Loucy (cell line): ENCODE measurements around the gene GNAL.

Source experiments
- H2AFZ ChIP-seq: fragments of 200-600 bp; sonication (generic); 2 replicates; pipeline ENCODE4 v1.6.0; 2016; ENCODE audit warnings: antibody characterized with exemption, mild to moderate bottlenecking, low read length, moderate library complexity
- H3F3A ChIP-seq: fragments of 200-600 bp; 2 replicates; pipeline ENCODE4 v1.6.0; 2016; ENCODE audit warnings: antibody characterized with exemption, low read depth, mild to moderate bottlenecking
- H3K27me3 ChIP-seq: fragments of 200-600 bp; sonication (generic); 2 replicates; pipeline ENCODE4 v1.6.1; 2014; ENCODE audit warnings: low read length, mild to moderate bottlenecking; ENCODE audit not compliant: insufficient read depth, poor library complexity, severe bottlenecking
- H3K36me3 ChIP-seq: fragments of 200-600 bp; sonication (generic); 2 replicates; pipeline ENCODE4 v1.6.1; 2016; ENCODE audit warnings: low read length; ENCODE audit not compliant: insufficient read depth
- H3K4me1 ChIP-seq: fragments of 200-600 bp; sonication (generic); 2 replicates; pipeline ENCODE4 v1.5.1; 2014; ENCODE audit warnings: low read length, mild to moderate bottlenecking; ENCODE audit not compliant: insufficient read depth, poor library complexity, severe bottlenecking
- H3K4me2 ChIP-seq: fragments of 200-600 bp; sonication (generic); 2 replicates; pipeline ENCODE4 v1.6.0; 2014; ENCODE audit warnings: antibody characterized with exemption, low read length, low read depth, mild to moderate bottlenecking; ENCODE audit not compliant: poor library complexity, severe bottlenecking
- H3K4me3 ChIP-seq: fragments of 200-600 bp; sonication (generic); 2 replicates; pipeline ENCODE4 v1.5.1; 2014; ENCODE audit warnings: low read length, mild to moderate bottlenecking, mixed read lengths; ENCODE audit not compliant: poor library complexity, severe bottlenecking
- H3K79me2 ChIP-seq: fragments of 200-600 bp; sonication (generic); 2 replicates; pipeline ENCODE4 v1.6.1; 2014; ENCODE audit warnings: low read length; ENCODE audit not compliant: insufficient read depth
- H3K9ac ChIP-seq: fragments of 200-600 bp; sonication (generic); 2 replicates; pipeline ENCODE4 v1.6.0; 2014; ENCODE audit warnings: mild to moderate bottlenecking, low read depth, low read length, moderate library complexity; ENCODE audit not compliant: poor library complexity, severe bottlenecking
- H3K9me2 ChIP-seq: fragments of 200-600 bp; sonication (generic); replicated peaks from 2 replicates; pipeline ENCODE4 v1.6.1; 2016; ENCODE audit warnings: low read depth, low read length, mixed read lengths
- H3K9me3 ChIP-seq: fragments of 200-600 bp; sonication (generic); 2 replicates; pipeline ENCODE4 v1.6.1; 2014; ENCODE audit warnings: mild to moderate bottlenecking, antibody characterized with exemption, low read length, low read depth; ENCODE audit not compliant: insufficient read depth
- H4K20me1 ChIP-seq: fragments of 200-600 bp; sonication (generic); 2 replicates; pipeline ENCODE4 v1.6.0; 2014; ENCODE audit warnings: antibody characterized with exemption, low read length, mild to moderate bottlenecking; ENCODE audit not compliant: insufficient read depth, poor library complexity, severe bottlenecking
- EZH2phosphoT487 ChIP-seq: fragments of 200-600 bp; IDR thresholded peaks from 2 replicates; pipeline ENCODE4 v1.6.1; 2018; ENCODE audit warnings: antibody characterized with exemption, mild to moderate bottlenecking, moderate library complexity, borderline replicate concordance
- TF ChIP-seq, protein P1 (sequence below): fragments of 200-600 bp; sonication (generic); conservative IDR thresholded peaks from 2 replicates; pipeline ENCODE4 v1.5.1; 2014; ENCODE audit warnings: mild to moderate bottlenecking, antibody characterized with exemption, low read length

Gene GNAL

GRCh38 chr18:11728249-11728648, 39.2 kb downstream of the GNAL start:
- H3F3A ChIP-seq, result no peaks in the 10 kb centered on the region
- no peak overlapping the region for H3K9ac ChIP-seq
- no peaks in the 10 kb centered on the region for H4K20me1 ChIP-seq
- TF ChIP-seq, protein P1, sequence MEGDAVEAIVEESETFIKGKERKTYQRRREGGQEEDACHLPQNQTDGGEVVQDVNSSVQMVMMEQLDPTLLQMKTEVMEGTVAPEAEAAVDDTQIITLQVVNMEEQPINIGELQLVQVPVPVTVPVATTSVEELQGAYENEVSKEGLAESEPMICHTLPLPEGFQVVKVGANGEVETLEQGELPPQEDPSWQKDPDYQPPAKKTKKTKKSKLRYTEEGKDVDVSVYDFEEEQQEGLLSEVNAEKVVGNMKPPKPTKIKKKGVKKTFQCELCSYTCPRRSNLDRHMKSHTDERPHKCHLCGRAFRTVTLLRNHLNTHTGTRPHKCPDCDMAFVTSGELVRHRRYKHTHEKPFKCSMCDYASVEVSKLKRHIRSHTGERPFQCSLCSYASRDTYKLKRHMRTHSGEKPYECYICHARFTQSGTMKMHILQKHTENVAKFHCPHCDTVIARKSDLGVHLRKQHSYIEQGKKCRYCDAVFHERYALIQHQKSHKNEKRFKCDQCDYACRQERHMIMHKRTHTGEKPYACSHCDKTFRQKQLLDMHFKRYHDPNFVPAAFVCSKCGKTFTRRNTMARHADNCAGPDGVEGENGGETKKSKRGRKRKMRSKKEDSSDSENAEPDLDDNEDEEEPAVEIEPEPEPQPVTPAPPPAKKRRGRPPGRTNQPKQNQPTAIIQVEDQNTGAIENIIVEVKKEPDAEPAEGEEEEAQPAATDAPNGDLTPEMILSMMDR, result peak; percentile 56
- TF ChIP-seq EZH2phosphoT487, result no peak
- H2AFZ ChIP-seq, result no peak overlapping the region
- no peak overlapping the region for H3K4me3 ChIP-seq
- no peaks in the 10 kb centered on the region for H3K79me2 ChIP-seq
- no peaks in the 10 kb centered on the region for H3K9me3 ChIP-seq
- no peaks in the 10 kb centered on the region for H3K27me3 ChIP-seq
- no peaks in the 10 kb centered on the region for H3K9me2 ChIP-seq
- H3K4me2 ChIP-seq, result no peak overlapping the region
- no peaks in the 10 kb centered on the region for H3K36me3 ChIP-seq
- H3K4me1 ChIP-seq, result peaks cover 8% of the 10 kb centered on the region

- peak overlapping the region; percentile 81; the same call in 1 of the 2 replicates for H2AFZ ChIP-seq
- no peaks in the 10 kb centered on the region for H3F3A ChIP-seq
- no peaks in the 10 kb centered on the region for H3K9me2 ChIP-seq
- peaks cover 8% of the 10 kb centered on the region for H3K4me1 ChIP-seq
- peak overlapping the region; percentile 61 for H3K4me2 ChIP-seq
- H3K79me2 ChIP-seq, result no peaks in the 10 kb centered on the region
- TF ChIP-seq EZH2phosphoT487, result no peak
- TF ChIP-seq, protein P1, result no peak
- no peak overlapping the region for H3K9ac ChIP-seq
- no peaks in the 10 kb centered on the region for H3K9me3 ChIP-seq
- H3K4me3 ChIP-seq, result peak overlapping the region; percentile 58
- H3K27me3 ChIP-seq, result no peaks in the 10 kb centered on the region
- no peaks in the 10 kb centered on the region for H4K20me1 ChIP-seq
- H3K36me3 ChIP-seq, result no peaks in the 10 kb centered on the region
These were observed 40.5 kb downstream of the GNAL start for GRCh38 chr18:11729556-11729955.

- Histone ChIP-seq H3K27me3 (no peaks in the 10 kb centered on the region), H4K20me1 (no peaks in the 10 kb centered on the region), H2AFZ (peak overlapping the region; percentile 65), H3K36me3 (no peaks in the 10 kb centered on the region), H3F3A (no peaks in the 10 kb centered on the region), H3K9ac (no peak overlapping the region), H3K4me2 (peak overlapping the region; percentile 62), H3K4me3 (peak overlapping the region; percentile 59), H3K9me2 (no peaks in the 10 kb centered on the region), H3K4me1 (peaks cover 8% of the 10 kb centered on the region), H3K9me3 (no peaks in the 10 kb centered on the region), H3K79me2 (no peaks in the 10 kb centered on the region)
- TF ChIP-seq, protein P1, result peak; percentile 93
- no peak for TF ChIP-seq EZH2phosphoT487
These were observed 44.0 kb downstream of the GNAL start for GRCh38 chr18:11733031-11733430.
